K562 (cell line): ENCODE results near the gene EPOP. TPM values are rescaled to one million over a fixed set of nuclear protein-coding genes. Genes with fewer than 3 reads are reported as not detected.
A peak's percentile ranks its signal among the peaks of the same experiment; 100 is the strongest.

Experiments used
- ELF4 ChIP-seq: fragments of 450-650 bp; formaldehyde crosslinking; IDR thresholded peaks from 2 replicates; pipeline ENCODE4 v1.4.0; 2022; ENCODE audit warnings: missing genetic modification characterization
- HMGN3 ChIP-seq: IDR thresholded peaks from 2 replicates; pipeline ENCODE4 v1.6.1; 2011; ENCODE audit warnings: borderline replicate concordance, low read depth, mild to moderate bottlenecking, mixed read lengths, low read length; ENCODE audit not compliant: insufficient read length; ENCODE audit errors: extremely low read depth
- ZFP30 ChIP-seq: fragments of 250-450 bp; sonication (Bioruptor Pico); IDR thresholded peaks from 2 replicates; pipeline ENCODE4 v1.8.0; 2022; ENCODE audit warnings: moderate library complexity, mild to moderate bottlenecking, inconsistent platforms, borderline replicate concordance
- polyA plus RNA-seq, 8 experiments: library from polyadenylated mRNA; depleted of rRNA in 4 of 8; stranded (reverse) in 5 of 8; unstranded in 3 of 8; fragments of >200 nt; fragmentation: Nextera tagmentation in 2 of 8; fragmentation: Illumina TruSeq in 1 of 8; extraction: Ambion mirVana in 2 of 8; extraction: Trizol in 1 of 8; gene quantifications; 2 replicates each; pipeline versions ENCODE4 v1.2.1 to v1.2.3, GENCODE V29; 2011 to 2014; ENCODE audit warnings: inconsistent platforms in 1 of 8, missing spikeins in 1 of 8
- total RNA-seq, 7 experiments: library from RNA; depleted of rRNA in 6 of 7; stranded (reverse); fragments of >200 nt in 6 of 7; fragmentation: Illumina TruSeq in 2 of 7; extraction: Trizol in 2 of 7; gene quantifications; 2 replicates each; pipeline versions ENCODE4 v1.2.1 to v1.2.3, GENCODE V29; 2011 to 2021; ENCODE audit warnings: low replicate concordance in 1 of 7
- TF ChIP-seq, protein P1 (sequence below), 3 experiments: fragments of 200-800 bp in 1 of 3; sonication (Bioruptor generic) in 1 of 3; sonication (generic) in 1 of 3; formaldehyde crosslinking in 1 of 3; IDR thresholded peaks; 2 replicates each; pipeline versions ENCODE4 v1.6.1 to v1.8.0; 2016 to 2022; ENCODE audit warnings: mild to moderate bottlenecking in 2 of 3, missing compliant biosample characterization in 2 of 3, missing genetic modification characterization in 2 of 3, missing genetic modification reagents in 1 of 3
- TF ChIP-seq, protein P2 (sequence below): sonication (generic); formaldehyde crosslinking; IDR thresholded peaks from 2 replicates; pipeline ENCODE4 v1.8.1; 2023; ENCODE audit warnings: mild to moderate bottlenecking, missing genetic modification reagents
- TF ChIP-seq, protein P3 (sequence below), 2 experiments: fragments of 450-650 bp in 1 of 2; sonication (generic) in 1 of 2; formaldehyde crosslinking in 1 of 2; IDR thresholded peaks; 2 replicates each; pipeline versions ENCODE4 v1.7.1 to v1.9.0; 2016 to 2022; ENCODE audit warnings: inconsistent platforms in 1 of 2, mild to moderate bottlenecking in 1 of 2, missing genetic modification reagents in 1 of 2
- TF ChIP-seq, protein P4 (sequence below): fragments of 450-650 bp; IDR thresholded peaks from 2 replicates; pipeline ENCODE4 v1.6.1; 2016; ENCODE audit warnings: mild to moderate bottlenecking
- TF ChIP-seq, protein P5 (sequence below): fragments of 450-650 bp; formaldehyde crosslinking; IDR thresholded peaks from 2 replicates; pipeline ENCODE4 v1.4.0; 2022; ENCODE audit warnings: missing genetic modification characterization

Gene EPOP
- total and polyA plus RNA-seq, 9 of the 15 experiments (the other 6 are each of a cell fraction or from before 2014, with no cell fraction given), result 0.41 to 10.6 (median 4.6) TPM

DNA sequence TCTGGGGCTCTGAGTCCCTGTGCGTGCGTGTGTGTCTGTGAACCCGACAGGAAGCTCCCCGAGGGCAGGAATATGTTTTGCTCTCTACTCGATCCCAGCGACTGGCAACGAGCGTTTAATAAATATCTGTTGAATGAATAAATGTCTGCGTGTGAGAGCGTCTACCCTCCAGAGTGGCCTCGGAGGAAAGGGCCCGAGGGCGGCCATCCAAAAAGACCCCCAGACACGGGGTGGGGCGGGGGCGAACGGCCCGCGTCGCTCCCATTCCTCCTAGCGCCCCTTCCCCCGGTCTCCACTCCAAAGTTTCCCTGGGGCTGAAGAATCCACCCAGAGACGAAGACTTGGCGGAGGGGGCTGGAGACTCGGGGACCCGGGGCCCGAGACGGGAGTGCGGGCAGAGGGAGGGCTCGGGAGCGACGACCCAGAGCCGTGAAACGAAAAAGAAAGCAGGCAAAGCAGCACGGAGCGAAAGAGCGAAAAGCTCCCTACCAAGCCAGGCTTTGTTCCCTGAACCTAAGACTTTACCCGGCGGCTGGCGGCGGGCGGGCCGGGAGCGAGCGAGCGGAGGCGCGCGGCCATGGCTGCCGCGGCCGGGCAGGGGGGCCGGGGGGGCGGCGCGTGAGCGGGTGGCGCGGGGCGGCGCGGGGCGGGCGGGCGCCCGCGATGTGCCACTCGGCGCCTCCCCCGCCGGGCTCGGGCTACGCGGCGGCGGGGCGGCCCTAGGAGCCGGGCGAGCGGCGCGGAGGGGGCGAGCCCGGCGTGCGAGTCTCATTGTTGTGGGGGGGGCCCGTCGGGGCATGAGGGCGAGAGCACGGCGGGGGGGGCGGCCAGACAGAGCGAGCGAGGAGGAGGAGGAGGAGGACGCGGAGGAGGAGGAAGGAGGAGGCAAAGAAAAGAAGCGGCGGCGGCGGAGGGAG, 30.1 kb upstream of the EPOP start, which contains the start of gene MLLT6 (continued):
- TF ChIP-seq, protein P1, sequence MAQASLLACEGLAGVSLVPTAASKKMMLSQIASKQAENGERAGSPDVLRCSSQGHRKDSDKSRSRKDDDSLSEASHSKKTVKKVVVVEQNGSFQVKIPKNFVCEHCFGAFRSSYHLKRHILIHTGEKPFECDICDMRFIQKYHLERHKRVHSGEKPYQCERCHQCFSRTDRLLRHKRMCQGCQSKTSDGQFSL (CRISPR knock-in tag; IDR thresholded peaks at IDR 0.05), result peak; percentile 78; the same call in 1 of the 2 replicates
- TF ChIP-seq, protein P1 (tag; IDR thresholded peaks at IDR 0.05), result peak in 1 of 2 experiments; percentile 88; a peak in 2 of 4 replicates
- TF ChIP-seq ZFP30 (CRISPR knock-in tag) (no peak), HMGN3 (peak; percentile 21), ELF4 (CRISPR knock-in tag) (0 out of 2 replicates have a peak, but pooled peaks have one; percentile 15)
- TF ChIP-seq, protein P2, sequence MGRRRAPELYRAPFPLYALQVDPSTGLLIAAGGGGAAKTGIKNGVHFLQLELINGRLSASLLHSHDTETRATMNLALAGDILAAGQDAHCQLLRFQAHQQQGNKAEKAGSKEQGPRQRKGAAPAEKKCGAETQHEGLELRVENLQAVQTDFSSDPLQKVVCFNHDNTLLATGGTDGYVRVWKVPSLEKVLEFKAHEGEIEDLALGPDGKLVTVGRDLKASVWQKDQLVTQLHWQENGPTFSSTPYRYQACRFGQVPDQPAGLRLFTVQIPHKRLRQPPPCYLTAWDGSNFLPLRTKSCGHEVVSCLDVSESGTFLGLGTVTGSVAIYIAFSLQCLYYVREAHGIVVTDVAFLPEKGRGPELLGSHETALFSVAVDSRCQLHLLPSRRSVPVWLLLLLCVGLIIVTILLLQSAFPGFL (CRISPR knock-in tag), result no peak
- TF ChIP-seq, protein P3, sequence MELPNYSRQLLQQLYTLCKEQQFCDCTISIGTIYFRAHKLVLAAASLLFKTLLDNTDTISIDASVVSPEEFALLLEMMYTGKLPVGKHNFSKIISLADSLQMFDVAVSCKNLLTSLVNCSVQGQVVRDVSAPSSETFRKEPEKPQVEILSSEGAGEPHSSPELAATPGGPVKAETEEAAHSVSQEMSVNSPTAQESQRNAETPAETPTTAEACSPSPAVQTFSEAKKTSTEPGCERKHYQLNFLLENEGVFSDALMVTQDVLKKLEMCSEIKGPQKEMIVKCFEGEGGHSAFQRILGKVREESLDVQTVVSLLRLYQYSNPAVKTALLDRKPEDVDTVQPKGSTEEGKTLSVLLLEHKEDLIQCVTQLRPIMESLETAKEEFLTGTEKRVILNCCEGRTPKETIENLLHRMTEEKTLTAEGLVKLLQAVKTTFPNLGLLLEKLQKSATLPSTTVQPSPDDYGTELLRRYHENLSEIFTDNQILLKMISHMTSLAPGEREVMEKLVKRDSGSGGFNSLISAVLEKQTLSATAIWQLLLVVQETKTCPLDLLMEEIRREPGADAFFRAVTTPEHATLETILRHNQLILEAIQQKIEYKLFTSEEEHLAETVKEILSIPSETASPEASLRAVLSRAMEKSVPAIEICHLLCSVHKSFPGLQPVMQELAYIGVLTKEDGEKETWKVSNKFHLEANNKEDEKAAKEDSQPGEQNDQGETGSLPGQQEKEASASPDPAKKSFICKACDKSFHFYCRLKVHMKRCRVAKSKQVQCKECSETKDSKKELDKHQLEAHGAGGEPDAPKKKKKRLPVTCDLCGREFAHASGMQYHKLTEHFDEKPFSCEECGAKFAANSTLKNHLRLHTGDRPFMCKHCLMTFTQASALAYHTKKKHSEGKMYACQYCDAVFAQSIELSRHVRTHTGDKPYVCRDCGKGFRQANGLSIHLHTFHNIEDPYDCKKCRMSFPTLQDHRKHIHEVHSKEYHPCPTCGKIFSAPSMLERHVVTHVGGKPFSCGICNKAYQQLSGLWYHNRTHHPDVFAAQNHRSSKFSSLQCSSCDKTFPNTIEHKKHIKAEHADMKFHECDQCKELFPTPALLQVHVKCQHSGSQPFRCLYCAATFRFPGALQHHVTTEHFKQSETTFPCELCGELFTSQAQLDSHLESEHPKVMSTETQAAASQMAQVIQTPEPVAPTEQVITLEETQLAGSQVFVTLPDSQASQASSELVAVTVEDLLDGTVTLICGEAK (IDR thresholded peaks at IDR 0.05), result peak; percentile 31; the same call in 1 of the 2 replicates
- TF ChIP-seq, protein P3 (CRISPR knock-in tag; IDR thresholded peaks at IDR 0.05), result no peak
- TF ChIP-seq, protein P4, sequence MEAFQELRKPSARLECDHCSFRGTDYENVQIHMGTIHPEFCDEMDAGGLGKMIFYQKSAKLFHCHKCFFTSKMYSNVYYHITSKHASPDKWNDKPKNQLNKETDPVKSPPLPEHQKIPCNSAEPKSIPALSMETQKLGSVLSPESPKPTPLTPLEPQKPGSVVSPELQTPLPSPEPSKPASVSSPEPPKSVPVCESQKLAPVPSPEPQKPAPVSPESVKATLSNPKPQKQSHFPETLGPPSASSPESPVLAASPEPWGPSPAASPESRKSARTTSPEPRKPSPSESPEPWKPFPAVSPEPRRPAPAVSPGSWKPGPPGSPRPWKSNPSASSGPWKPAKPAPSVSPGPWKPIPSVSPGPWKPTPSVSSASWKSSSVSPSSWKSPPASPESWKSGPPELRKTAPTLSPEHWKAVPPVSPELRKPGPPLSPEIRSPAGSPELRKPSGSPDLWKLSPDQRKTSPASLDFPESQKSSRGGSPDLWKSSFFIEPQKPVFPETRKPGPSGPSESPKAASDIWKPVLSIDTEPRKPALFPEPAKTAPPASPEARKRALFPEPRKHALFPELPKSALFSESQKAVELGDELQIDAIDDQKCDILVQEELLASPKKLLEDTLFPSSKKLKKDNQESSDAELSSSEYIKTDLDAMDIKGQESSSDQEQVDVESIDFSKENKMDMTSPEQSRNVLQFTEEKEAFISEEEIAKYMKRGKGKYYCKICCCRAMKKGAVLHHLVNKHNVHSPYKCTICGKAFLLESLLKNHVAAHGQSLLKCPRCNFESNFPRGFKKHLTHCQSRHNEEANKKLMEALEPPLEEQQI, result no peak
- TF ChIP-seq, protein P5, sequence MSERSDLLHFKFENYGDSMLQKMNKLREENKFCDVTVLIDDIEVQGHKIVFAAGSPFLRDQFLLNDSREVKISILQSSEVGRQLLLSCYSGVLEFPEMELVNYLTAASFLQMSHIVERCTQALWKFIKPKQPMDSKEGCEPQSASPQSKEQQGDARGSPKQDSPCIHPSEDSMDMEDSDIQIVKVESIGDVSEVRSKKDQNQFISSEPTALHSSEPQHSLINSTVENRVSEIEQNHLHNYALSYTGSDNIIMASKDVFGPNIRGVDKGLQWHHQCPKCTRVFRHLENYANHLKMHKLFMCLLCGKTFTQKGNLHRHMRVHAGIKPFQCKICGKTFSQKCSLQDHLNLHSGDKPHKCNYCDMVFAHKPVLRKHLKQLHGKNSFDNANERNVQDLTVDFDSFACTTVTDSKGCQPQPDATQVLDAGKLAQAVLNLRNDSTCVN (CRISPR knock-in tag), result peak; percentile 62; the same call in 1 of the 2 replicates
